Brain microvascular endothelial cell (primary cell): ENCODE results near the gene SDHAF4.
"Not testable (repeated sequence)": the region's sequence is repeated elsewhere in the genome, so short reads cannot be mapped to it uniquely, and the experiment has no call there.

ENCODE experiments used
- DNase-seq: peaks from one replicate; pipeline ENCODE4 v3.0.0-alpha.2; 2020
- H3K27ac ChIP-seq: fragments of 250-450 bp; sonication (Bioruptor Pico); 2 replicates; pipeline ENCODE4 v1.5.1; 2020; ENCODE audit warnings: mild to moderate bottlenecking, moderate library complexity
- H3K27me3 ChIP-seq: fragments of 250-450 bp; sonication (Bioruptor Pico); replicated peaks from 2 replicates; pipeline ENCODE4 v1.5.1; 2020; ENCODE audit warnings: mild to moderate bottlenecking
- H3K36me3 ChIP-seq: fragments of 250-450 bp; sonication (Bioruptor Pico); replicated peaks from 2 replicates; pipeline ENCODE4 v1.5.1; 2020; ENCODE audit warnings: mild to moderate bottlenecking
- H3K4me3 ChIP-seq: 2 replicates; pipeline ENCODE4 v1.5.1; 2011; ENCODE audit warnings: low read depth, mild to moderate bottlenecking, control low read depth, low read length, moderate library complexity
- CTCF ChIP-seq: IDR thresholded peaks from 2 replicates; pipeline ENCODE4 v1.5.1; 2011; ENCODE audit warnings: low read depth, mild to moderate bottlenecking, moderate library complexity, low read length, control low read depth, inconsistent platforms; ENCODE audit errors: missing control alignments
- in situ Hi-C: cut with HindIII; loops from 2 replicates; pipeline ENCODE4 v1.10.0; 2017; ENCODE audit warnings: low sequenced_read_pairs, low pct_ligation_motif_present

SDHAF4 gene

DNA sequence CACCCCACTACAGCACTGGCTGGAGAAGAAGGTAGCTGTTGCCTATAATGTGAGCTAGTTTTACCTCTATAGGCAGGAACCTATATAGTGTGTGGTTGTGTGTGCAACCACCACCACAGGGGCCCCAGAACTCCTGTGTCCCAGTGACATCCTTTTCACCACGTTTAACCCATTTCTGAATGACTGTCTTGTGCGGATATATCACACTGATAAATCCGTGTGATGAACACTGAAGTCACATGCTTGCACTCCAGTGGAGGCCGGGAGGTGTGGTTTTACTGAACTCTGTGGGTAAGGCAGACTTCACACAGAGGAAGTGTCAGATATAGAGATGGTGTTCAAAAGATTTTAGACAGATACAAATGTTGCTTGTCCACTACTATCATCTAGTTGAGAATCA, 32.5 kb downstream of the SDHAF4 start:
- in situ Hi-C loops: no loop called here
- TF ChIP-seq CTCF: no peak
- no peaks in the 10 kb centered on the region for H3K27me3 ChIP-seq
- H3K4me3 ChIP-seq: no peak overlapping the region
- no peaks in the 10 kb centered on the region for H3K36me3 ChIP-seq
- no peak overlapping the region for H3K27ac ChIP-seq
- no peak for DNase-seq

- in situ Hi-C loops: no loop called here
Observed at GRCh38 chr6:70601014-70601413, 34.3 kb downstream of the SDHAF4 start.

GRCh38 chr6:70604254-70604653, 37.5 kb downstream of the SDHAF4 start:
- Histone ChIP-seq H3K27me3 (no peaks in the 10 kb centered on the region), H3K27ac (no peak overlapping the region), H3K4me3 (no peak overlapping the region), H3K36me3 (no peaks in the 10 kb centered on the region)
- DNase-seq: no peak
- TF ChIP-seq CTCF: no peak
- in situ Hi-C loops: no loop called here

More at GRCh38 chr6:70601014-70601413, 34.3 kb downstream of the SDHAF4 start:
- no peak for TF ChIP-seq CTCF
- no peak for DNase-seq
- Histone ChIP-seq H3K4me3 (no peak overlapping the region), H3K27ac (no peak overlapping the region), H3K36me3 (no peaks in the 10 kb centered on the region), H3K27me3 (no peaks in the 10 kb centered on the region)

- in situ Hi-C loops: not testable (repeated sequence)
Observed at GRCh38 chr6:70607371-70607770, 40.6 kb downstream of the SDHAF4 start.

GRCh38 chr6:70609181-70609580, 42.5 kb downstream of the SDHAF4 start:
- DNase-seq, in situ Hi-C loops, H3K4me3 ChIP-seq, H3K27ac ChIP-seq, H3K36me3 ChIP-seq, H3K27me3 ChIP-seq: not testable (repeated sequence)

More at GRCh38 chr6:70607371-70607770, 40.6 kb downstream of the SDHAF4 start:
- H3K27me3 ChIP-seq, H3K27ac ChIP-seq, DNase-seq, H3K4me3 ChIP-seq, H3K36me3 ChIP-seq: not testable (repeated sequence)

DNA sequence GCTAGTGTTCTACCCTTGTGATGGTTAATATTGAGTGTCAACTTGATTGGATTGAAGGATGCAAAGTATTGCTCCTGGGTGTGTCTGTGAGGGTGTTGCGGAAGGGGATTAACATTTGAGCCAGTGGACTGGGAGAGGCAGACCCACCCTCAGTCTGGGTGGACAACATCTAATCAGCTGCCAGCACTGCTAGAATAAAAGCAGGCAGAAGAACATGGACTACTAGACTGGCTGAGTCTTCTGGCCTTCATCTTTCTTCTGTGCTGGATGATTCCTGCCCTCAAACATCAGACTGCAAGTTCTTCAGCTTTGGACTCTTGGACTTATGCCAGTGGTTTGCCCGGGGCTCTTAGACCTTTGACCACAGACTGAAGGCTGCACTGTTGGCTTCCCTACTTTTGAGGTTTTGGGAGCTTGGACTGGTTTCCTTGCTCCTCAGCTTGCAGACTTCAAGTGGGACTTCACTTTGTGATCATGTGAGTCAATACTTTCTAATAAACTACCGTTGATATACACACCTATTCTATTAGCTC, 50.1 kb downstream of the SDHAF4 start:
- no peak for TF ChIP-seq CTCF
- H3K4me3 ChIP-seq: no peak overlapping the region
- H3K27ac ChIP-seq: no peak overlapping the region
- in situ Hi-C loops: no loop called here
- DNase-seq: no peak
- H3K36me3 ChIP-seq: no peaks in the 10 kb centered on the region
- H3K27me3 ChIP-seq: no peaks in the 10 kb centered on the region

GRCh38 chr6:70620746-70621145, 54.0 kb downstream of the SDHAF4 start:
- in situ Hi-C loops: no loop called here
- Histone ChIP-seq H3K27me3 (no peaks in the 10 kb centered on the region), H3K4me3 (no peak overlapping the region), H3K27ac (no peak overlapping the region), H3K36me3 (no peaks in the 10 kb centered on the region)
- no peak for DNase-seq
- TF ChIP-seq CTCF: no peak
